ENCODE results near the gene LMTK2. TPM values are rescaled to one million over a fixed set of nuclear protein-coding genes. Genes with fewer than 3 reads are reported as not detected.
A peak's percentile ranks its signal among the peaks of the same experiment; 100 is the strongest.

The LMTK2 gene
- total RNA-seq, 2 experiments from 2014 or later, result 10.0 to 17.5 TPM

DNA sequence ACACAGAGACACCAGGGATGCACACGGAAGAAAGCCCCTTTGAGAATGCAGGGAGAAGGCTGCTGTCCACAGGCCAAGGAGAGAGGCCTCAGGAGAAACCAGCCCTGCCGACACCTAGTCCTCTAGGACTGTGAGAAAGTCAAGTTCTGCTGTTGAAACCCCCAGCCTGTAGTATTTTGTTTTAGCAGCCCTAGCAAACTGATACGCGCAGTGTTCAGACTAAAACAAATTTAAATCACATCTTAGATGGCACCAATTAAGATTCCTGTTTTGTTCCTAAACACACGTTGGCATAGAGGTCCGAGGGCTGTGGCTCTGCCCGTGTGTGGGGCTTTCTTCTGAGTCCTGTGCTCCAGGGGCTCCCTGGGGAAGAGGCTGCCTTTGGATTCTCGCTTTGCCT lies 21.7 kb downstream of the LMTK2 start:
- TF ChIP-seq, protein P1, sequence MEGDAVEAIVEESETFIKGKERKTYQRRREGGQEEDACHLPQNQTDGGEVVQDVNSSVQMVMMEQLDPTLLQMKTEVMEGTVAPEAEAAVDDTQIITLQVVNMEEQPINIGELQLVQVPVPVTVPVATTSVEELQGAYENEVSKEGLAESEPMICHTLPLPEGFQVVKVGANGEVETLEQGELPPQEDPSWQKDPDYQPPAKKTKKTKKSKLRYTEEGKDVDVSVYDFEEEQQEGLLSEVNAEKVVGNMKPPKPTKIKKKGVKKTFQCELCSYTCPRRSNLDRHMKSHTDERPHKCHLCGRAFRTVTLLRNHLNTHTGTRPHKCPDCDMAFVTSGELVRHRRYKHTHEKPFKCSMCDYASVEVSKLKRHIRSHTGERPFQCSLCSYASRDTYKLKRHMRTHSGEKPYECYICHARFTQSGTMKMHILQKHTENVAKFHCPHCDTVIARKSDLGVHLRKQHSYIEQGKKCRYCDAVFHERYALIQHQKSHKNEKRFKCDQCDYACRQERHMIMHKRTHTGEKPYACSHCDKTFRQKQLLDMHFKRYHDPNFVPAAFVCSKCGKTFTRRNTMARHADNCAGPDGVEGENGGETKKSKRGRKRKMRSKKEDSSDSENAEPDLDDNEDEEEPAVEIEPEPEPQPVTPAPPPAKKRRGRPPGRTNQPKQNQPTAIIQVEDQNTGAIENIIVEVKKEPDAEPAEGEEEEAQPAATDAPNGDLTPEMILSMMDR (conservative IDR thresholded peaks at IDR 0.05; ENCODE audit: low read length), result no peak
- TF ChIP-seq EZH2phosphoT487 (IDR thresholded peaks at IDR 0.05; ENCODE audit: borderline replicate concordance, low read depth, low read length), result no peak
- Histone ChIP-seq H2AFZ (ENCODE audit: low read length) (no peak overlapping the region), H3K4me2 (ENCODE audit: low read length) (no peak overlapping the region), H3K27ac (ENCODE audit: low read depth, low read length, poor library complexity, severe bottlenecking) (no peak overlapping the region), H3K9me2 (ENCODE audit: insufficient read depth, low read length) (no peaks in the 10 kb centered on the region), H3K79me2 (ENCODE audit: insufficient read depth, low read depth, low read length) (peaks cover 20% of the 10 kb centered on the region; the same call in 1 of the 2 replicates), H3K9me3 (ENCODE audit: low read length) (no peaks in the 10 kb centered on the region), H4K20me1 (ENCODE audit: insufficient read depth, low read length) (peaks cover 48% of the 10 kb centered on the region), H3K4me3 (ENCODE audit: low read depth, low read length, poor library complexity, severe bottlenecking) (no peak overlapping the region), H3K4me1 (ENCODE audit: insufficient read depth, low read length, poor library complexity, severe bottlenecking) (peaks cover 11% of the 10 kb centered on the region), H3K36me3 (ENCODE audit: insufficient read depth, low read length) (no peaks in the 10 kb centered on the region)
- ChIA-PET POLR2A (no interaction called here), CTCF (ENCODE audit: unreplicated experiment) (no interaction called here)
- intact Hi-C loops (cut with micrococcal nuclease; ENCODE audit: unreplicated experiment), result no loop called here
- no peak for DNase-seq (ENCODE audit: low spot score)
- no TSS peak for BruUV-seq (replicated peaks)

DNA sequence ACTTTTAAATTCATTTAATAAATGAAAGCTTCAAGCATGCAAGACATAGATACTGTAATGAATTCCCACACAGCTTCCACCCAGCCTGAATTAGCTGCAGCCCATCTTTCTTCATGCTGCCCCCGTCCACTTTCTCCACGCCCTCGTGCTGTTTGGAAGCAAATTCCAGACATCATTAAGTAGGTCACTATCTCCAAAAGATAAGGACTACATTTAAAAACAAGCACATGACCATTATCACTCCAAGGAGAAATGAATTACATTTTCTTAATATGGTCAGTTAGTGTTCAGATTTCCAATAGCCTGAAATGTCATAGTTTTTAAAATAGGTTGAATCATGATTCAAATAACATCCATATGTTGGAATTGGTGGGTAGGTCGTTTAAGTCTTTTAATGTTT lies 24.3 kb downstream of the LMTK2 start:
- CTCF ChIA-PET (ENCODE audit: unreplicated experiment), result no interaction called here
- Histone ChIP-seq H3K9me3 (ENCODE audit: low read length) (no peaks in the 10 kb centered on the region), H3K36me3 (ENCODE audit: insufficient read depth, low read length) (no peaks in the 10 kb centered on the region), H3K4me1 (ENCODE audit: insufficient read depth, low read length, poor library complexity, severe bottlenecking) (peaks cover 17% of the 10 kb centered on the region), H3K79me2 (ENCODE audit: insufficient read depth, low read depth, low read length) (peaks cover 12% of the 10 kb centered on the region; the same call in 1 of the 2 replicates), H3K4me2 (ENCODE audit: low read length) (no peak overlapping the region), H2AFZ (ENCODE audit: low read length) (no peak overlapping the region), H3K4me3 (ENCODE audit: low read depth, low read length, poor library complexity, severe bottlenecking) (no peak overlapping the region), H3K27ac (ENCODE audit: low read depth, low read length, poor library complexity, severe bottlenecking) (no peak overlapping the region), H4K20me1 (ENCODE audit: insufficient read depth, low read length) (peaks cover 59% of the 10 kb centered on the region), H3K9me2 (ENCODE audit: insufficient read depth, low read length) (no peaks in the 10 kb centered on the region)
- DNase-seq (ENCODE audit: low spot score), result no peak
- BruUV-seq (replicated peaks), result no TSS peak
- intact Hi-C loops (cut with micrococcal nuclease; ENCODE audit: unreplicated experiment), result no loop called here
- TF ChIP-seq, protein P1 (conservative IDR thresholded peaks at IDR 0.05; ENCODE audit: low read length), result no peak
- TF ChIP-seq EZH2phosphoT487 (IDR thresholded peaks at IDR 0.05; ENCODE audit: borderline replicate concordance, low read depth, low read length), result no peak
- POLR2A ChIA-PET, result interaction anchor here (0.7 kb wide), 1 partner anchor 15 kb away, joined by 3 read pairs; no protein-coding TSS in a partner anchor

DNA sequence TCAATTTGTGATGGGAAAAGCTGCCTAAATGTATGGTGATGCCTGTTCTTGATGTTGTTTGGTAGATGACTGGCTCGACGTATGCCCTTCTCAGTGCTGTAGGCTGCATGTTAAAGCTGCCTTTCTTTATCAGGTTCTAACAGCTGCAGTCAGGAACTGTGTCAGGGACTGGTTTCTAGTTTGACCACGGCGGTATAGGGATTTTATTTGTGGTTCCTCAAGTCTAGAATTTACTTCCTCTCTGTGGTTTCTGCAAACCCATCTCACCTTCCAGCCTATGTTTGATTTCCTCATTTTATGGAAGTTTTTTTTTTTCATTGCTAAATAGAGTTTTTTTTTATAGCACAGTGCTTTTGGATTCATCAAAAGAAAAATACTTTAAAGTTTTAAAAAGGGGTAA lies 26.5 kb downstream of the LMTK2 start:
- ChIA-PET CTCF (ENCODE audit: unreplicated experiment) (no interaction called here), POLR2A (interaction anchor here (0.5 to 1.9 kb wide), 6 partner anchors 8 to 999 kb away, joined by 3 to 7 read pairs (median 4); no protein-coding TSS in a partner anchor)
- TF ChIP-seq, protein P1 (conservative IDR thresholded peaks at IDR 0.05; ENCODE audit: low read length), result no peak
- no peak for TF ChIP-seq EZH2phosphoT487 (IDR thresholded peaks at IDR 0.05; ENCODE audit: borderline replicate concordance, low read depth, low read length)
- no peak overlapping the region for H3K4me3 ChIP-seq (ENCODE audit: low read depth, low read length, poor library complexity, severe bottlenecking)
- peak overlapping the region; percentile 25; the same call in 1 of the 2 replicates for H3K4me2 ChIP-seq (ENCODE audit: low read length)
- H4K20me1 ChIP-seq (ENCODE audit: insufficient read depth, low read length), result peaks cover 65% of the 10 kb centered on the region
- peaks cover 8% of the 10 kb centered on the region; the same call in 1 of the 2 replicates for H3K36me3 ChIP-seq (ENCODE audit: insufficient read depth, low read length)
- H3K4me1 ChIP-seq (ENCODE audit: insufficient read depth, low read length, poor library complexity, severe bottlenecking), result peaks cover 17% of the 10 kb centered on the region
- H2AFZ ChIP-seq (ENCODE audit: low read length), result no peak overlapping the region
- no peaks in the 10 kb centered on the region for H3K9me2 ChIP-seq (ENCODE audit: insufficient read depth, low read length)
- BruUV-seq (replicated peaks), result no TSS peak
- no peak overlapping the region for H3K27ac ChIP-seq (ENCODE audit: low read depth, low read length, poor library complexity, severe bottlenecking)
- no peaks in the 10 kb centered on the region for H3K9me3 ChIP-seq (ENCODE audit: low read length)
- peaks cover 4% of the 10 kb centered on the region; the same call in 1 of the 2 replicates for H3K79me2 ChIP-seq (ENCODE audit: insufficient read depth, low read depth, low read length)
- peak; percentile 67 for DNase-seq (ENCODE audit: low spot score)
- intact Hi-C loops (cut with micrococcal nuclease; ENCODE audit: unreplicated experiment), result loop anchor here (1.0 kb wide), 1 partner anchor 69 kb away; no protein-coding TSS in a partner anchor

Measured in OCI-LY7 (cell line).